ENCODE results near the gene ZNF554.

DNA sequence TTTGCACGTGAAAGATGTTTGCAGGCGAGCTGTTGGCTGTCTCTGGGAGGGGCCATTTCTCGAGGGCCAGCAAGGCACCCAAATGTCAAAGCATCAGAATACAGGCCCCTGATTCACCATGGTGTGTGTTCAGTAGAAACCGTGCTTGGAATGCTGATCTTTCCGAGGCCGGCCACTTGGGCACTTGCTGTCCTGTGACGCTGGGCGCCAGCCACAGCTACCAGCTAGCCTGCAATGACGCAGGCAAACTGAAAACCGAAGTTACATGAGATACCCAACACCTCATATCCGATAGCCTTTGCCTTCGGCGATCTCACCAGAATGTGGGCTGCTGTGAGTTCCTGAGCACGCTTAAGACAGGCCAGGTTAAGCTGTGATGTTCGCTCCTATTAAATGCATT lies 22.4 kb upstream of the ZNF554 start:
- no peak for TF ChIP-seq YY1 (IDR thresholded peaks at IDR 0.05)
- no peak for TF ChIP-seq NR2F2 (IDR thresholded peaks at IDR 0.05)
- no peak for TF ChIP-seq ZBTB33 (IDR thresholded peaks at IDR 0.05)
- TF ChIP-seq, protein P1, sequence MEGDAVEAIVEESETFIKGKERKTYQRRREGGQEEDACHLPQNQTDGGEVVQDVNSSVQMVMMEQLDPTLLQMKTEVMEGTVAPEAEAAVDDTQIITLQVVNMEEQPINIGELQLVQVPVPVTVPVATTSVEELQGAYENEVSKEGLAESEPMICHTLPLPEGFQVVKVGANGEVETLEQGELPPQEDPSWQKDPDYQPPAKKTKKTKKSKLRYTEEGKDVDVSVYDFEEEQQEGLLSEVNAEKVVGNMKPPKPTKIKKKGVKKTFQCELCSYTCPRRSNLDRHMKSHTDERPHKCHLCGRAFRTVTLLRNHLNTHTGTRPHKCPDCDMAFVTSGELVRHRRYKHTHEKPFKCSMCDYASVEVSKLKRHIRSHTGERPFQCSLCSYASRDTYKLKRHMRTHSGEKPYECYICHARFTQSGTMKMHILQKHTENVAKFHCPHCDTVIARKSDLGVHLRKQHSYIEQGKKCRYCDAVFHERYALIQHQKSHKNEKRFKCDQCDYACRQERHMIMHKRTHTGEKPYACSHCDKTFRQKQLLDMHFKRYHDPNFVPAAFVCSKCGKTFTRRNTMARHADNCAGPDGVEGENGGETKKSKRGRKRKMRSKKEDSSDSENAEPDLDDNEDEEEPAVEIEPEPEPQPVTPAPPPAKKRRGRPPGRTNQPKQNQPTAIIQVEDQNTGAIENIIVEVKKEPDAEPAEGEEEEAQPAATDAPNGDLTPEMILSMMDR (IDR thresholded peaks at IDR 0.05; ENCODE audit: low read depth, low read length, missing input control) = no peak
- no peak for TF ChIP-seq REST (IDR thresholded peaks at IDR 0.05)
- TF ChIP-seq, protein P2, sequence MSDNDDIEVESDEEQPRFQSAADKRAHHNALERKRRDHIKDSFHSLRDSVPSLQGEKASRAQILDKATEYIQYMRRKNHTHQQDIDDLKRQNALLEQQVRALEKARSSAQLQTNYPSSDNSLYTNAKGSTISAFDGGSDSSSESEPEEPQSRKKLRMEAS (IDR thresholded peaks at IDR 0.05) = no peak
- TF ChIP-seq GABPA (IDR thresholded peaks at IDR 0.05 in 1 of 2, conservative IDR thresholded peaks at IDR 0.05 in 1 of 2) = no peak
- TF ChIP-seq TAF1 (conservative IDR thresholded peaks at IDR 0.05) = no peak
- TF ChIP-seq SP1 (IDR thresholded peaks at IDR 0.05) = no peak
